ENCODE data around the gene SMIM30.
"Not testable (repeated sequence)": the region's sequence is repeated elsewhere in the genome, so short reads cannot be mapped to it uniquely, and the experiment has no call there.

The SMIM30 gene

GRCh38 chr7:113122744-113123143 is 4.4 kb upstream of the SMIM30 start:
- no peak overlapping the region for H3K18ac ChIP-seq (ENCODE audit: low read length)
- H4K8ac ChIP-seq (ENCODE audit: low read depth, low read length) = no peak overlapping the region
- no peak overlapping the region for H4K91ac ChIP-seq (ENCODE audit: low read depth, low read length, poor library complexity)
- no peak overlapping the region for H3K9ac ChIP-seq (ENCODE audit: low read depth, low read length, poor library complexity)
- H3K14ac ChIP-seq (ENCODE audit: low read length) = no peak overlapping the region
- H3K4me3 ChIP-seq (ENCODE audit: low read length in 2 of 2) = no peak overlapping the region
- H3K4ac ChIP-seq (ENCODE audit: low read length) = no peak overlapping the region
- DNase-seq (ENCODE audit: low spot score) = no peak
- no peaks in the 10 kb centered on the region for H3K27me3 ChIP-seq (ENCODE audit: control insufficient read depth in 3 of 3, insufficient read depth in 3 of 3, low read depth in 1 of 3, low read length in 3 of 3)
- peaks cover 0 to 2% of the 10 kb centered on the region in 2 donors for H3K4me1 ChIP-seq (ENCODE audit: control insufficient read depth in 2 of 2, insufficient read depth in 1 of 2, low read depth in 1 of 2, low read length in 2 of 2)
- no peaks in the 10 kb centered on the region for H3K36me3 ChIP-seq (replicated peaks in 1 of 2; ENCODE audit: control insufficient read depth in 2 of 2, insufficient read depth in 2 of 2, low read length in 2 of 2)
- no peak overlapping the region for H3K27ac ChIP-seq (replicated peaks; ENCODE audit: low read length)
- H2BK5ac ChIP-seq (ENCODE audit: low read length) = no peak overlapping the region
- no peak overlapping the region for H2BK15ac ChIP-seq (ENCODE audit: low read length)
- no peak overlapping the region for H3K4me2 ChIP-seq (ENCODE audit: insufficient read depth, low read length, poor library complexity, severe bottlenecking)
- no peaks in the 10 kb centered on the region for H3K9me3 ChIP-seq (replicated peaks in 1 of 2; ENCODE audit: control insufficient read depth in 2 of 2, insufficient read depth in 1 of 2, low read depth in 1 of 2, low read length in 2 of 2)
- H2AFZ ChIP-seq (ENCODE audit: low read length) = peak overlapping the region; percentile 11
- no peak overlapping the region for H2BK12ac ChIP-seq (ENCODE audit: low read length)
- H2AK5ac ChIP-seq (ENCODE audit: low read depth, low read length) = no peak overlapping the region
- no peaks in the 10 kb centered on the region for H3K79me1 ChIP-seq (ENCODE audit: low read depth, low read length)
- no peak overlapping the region for H2BK120ac ChIP-seq (ENCODE audit: low read depth, low read length)
- H3K23ac ChIP-seq (ENCODE audit: low read depth, low read length, poor library complexity) = no peak overlapping the region

- H3K9ac ChIP-seq (ENCODE audit: low read depth, low read length, poor library complexity) = no peak overlapping the region
- no peak overlapping the region for H4K8ac ChIP-seq (ENCODE audit: low read depth, low read length)
- no peak overlapping the region for H2BK12ac ChIP-seq (ENCODE audit: low read length)
- no peak overlapping the region for H3K18ac ChIP-seq (ENCODE audit: low read length)
- peaks cover 0 to 2% of the 10 kb centered on the region in 2 donors for H3K4me1 ChIP-seq (ENCODE audit: control insufficient read depth in 2 of 2, insufficient read depth in 1 of 2, low read depth in 1 of 2, low read length in 2 of 2)
- no CpG with 5 or more reads among the region's 1 CpG for WGBS, 2 donors (ENCODE audit: extremely low coverage in 2 of 2, insufficient read length in 2 of 2, insufficient replicate concordance in 1 of 2)
- H4K91ac ChIP-seq (ENCODE audit: low read depth, low read length, poor library complexity) = no peak overlapping the region
- H3K4me2 ChIP-seq (ENCODE audit: insufficient read depth, low read length, poor library complexity, severe bottlenecking) = no peak overlapping the region
- H3K14ac ChIP-seq (ENCODE audit: low read length) = no peak overlapping the region
- no peak for DNase-seq (ENCODE audit: low spot score)
- H3K27ac ChIP-seq (replicated peaks; ENCODE audit: low read length) = no peak overlapping the region
- H3K4me3 ChIP-seq (ENCODE audit: low read length in 2 of 2) = no peak overlapping the region
- no peaks in the 10 kb centered on the region for H3K9me3 ChIP-seq (replicated peaks in 1 of 2; ENCODE audit: control insufficient read depth in 2 of 2, insufficient read depth in 1 of 2, low read depth in 1 of 2, low read length in 2 of 2)
- H2AFZ ChIP-seq (ENCODE audit: low read length) = no peak overlapping the region
- H3K36me3 ChIP-seq (replicated peaks in 1 of 2; ENCODE audit: control insufficient read depth in 2 of 2, insufficient read depth in 2 of 2, low read length in 2 of 2) = peaks cover 4 to 15% of the 10 kb centered on the region in 2 donors
- H3K79me1 ChIP-seq (ENCODE audit: low read depth, low read length) = no peaks in the 10 kb centered on the region
- no peak overlapping the region for H3K4ac ChIP-seq (ENCODE audit: low read length)
- no peak overlapping the region for H2BK15ac ChIP-seq (ENCODE audit: low read length)
- H2AK5ac ChIP-seq (ENCODE audit: low read depth, low read length) = no peak overlapping the region
- no peak overlapping the region for H3K23ac ChIP-seq (ENCODE audit: low read depth, low read length, poor library complexity)
- H2BK5ac ChIP-seq (ENCODE audit: low read length) = no peak overlapping the region
- no peaks in the 10 kb centered on the region for H3K27me3 ChIP-seq (ENCODE audit: control insufficient read depth in 3 of 3, insufficient read depth in 3 of 3, low read depth in 1 of 3, low read length in 3 of 3)
- no peak overlapping the region for H2BK120ac ChIP-seq (ENCODE audit: low read depth, low read length)
Observed at GRCh38 chr7:113120647-113121046, 2.3 kb upstream of the SMIM30 start.

GRCh38 chr7:113119429-113119828 is 1.1 kb upstream of the SMIM30 start:
- H3K79me1 ChIP-seq (ENCODE audit: low read depth, low read length) = no peaks in the 10 kb centered on the region
- H2BK15ac ChIP-seq (ENCODE audit: low read length) = no peak overlapping the region
- DNase-seq (ENCODE audit: low spot score) = no peak
- no peak overlapping the region for H2BK5ac ChIP-seq (ENCODE audit: low read length)
- H3K4me3 ChIP-seq (ENCODE audit: low read length in 2 of 2) = no peak overlapping the region
- no peak overlapping the region for H3K18ac ChIP-seq (ENCODE audit: low read length)
- H3K23ac ChIP-seq (ENCODE audit: low read depth, low read length, poor library complexity) = no peak overlapping the region
- WGBS, 2 donors (ENCODE audit: extremely low coverage in 2 of 2, insufficient read length in 2 of 2, insufficient replicate concordance in 1 of 2) = no CpG with 5 or more reads among the region's 6 CpGs
- H3K4me2 ChIP-seq (ENCODE audit: insufficient read depth, low read length, poor library complexity, severe bottlenecking) = no peak overlapping the region
- H3K27ac ChIP-seq (replicated peaks; ENCODE audit: low read length) = no peak overlapping the region
- H3K9me3 ChIP-seq (replicated peaks in 1 of 2; ENCODE audit: control insufficient read depth in 2 of 2, insufficient read depth in 1 of 2, low read depth in 1 of 2, low read length in 2 of 2) = no peaks in the 10 kb centered on the region
- H3K9ac ChIP-seq (ENCODE audit: low read depth, low read length, poor library complexity) = no peak overlapping the region
- H3K36me3 ChIP-seq (replicated peaks in 1 of 2; ENCODE audit: control insufficient read depth in 2 of 2, insufficient read depth in 2 of 2, low read length in 2 of 2) = peaks cover 5 to 23% of the 10 kb centered on the region in 2 donors
- H2AFZ ChIP-seq (ENCODE audit: low read length) = peak overlapping the region; percentile 86
- peaks cover 0 to 2% of the 10 kb centered on the region in 2 donors for H3K4me1 ChIP-seq (ENCODE audit: control insufficient read depth in 2 of 2, insufficient read depth in 1 of 2, low read depth in 1 of 2, low read length in 2 of 2)
- no peak overlapping the region for H2BK12ac ChIP-seq (ENCODE audit: low read length)
- no peak overlapping the region for H2AK5ac ChIP-seq (ENCODE audit: low read depth, low read length)
- H3K27me3 ChIP-seq (ENCODE audit: control insufficient read depth in 3 of 3, insufficient read depth in 3 of 3, low read depth in 1 of 3, low read length in 3 of 3) = no peaks in the 10 kb centered on the region
- H2BK120ac ChIP-seq (ENCODE audit: low read depth, low read length) = no peak overlapping the region
- H4K91ac ChIP-seq (ENCODE audit: low read depth, low read length, poor library complexity) = no peak overlapping the region
- no peak overlapping the region for H3K4ac ChIP-seq (ENCODE audit: low read length)
- no peak overlapping the region for H3K14ac ChIP-seq (ENCODE audit: low read length)
- H4K8ac ChIP-seq (ENCODE audit: low read depth, low read length) = no peak overlapping the region

- H2BK5ac ChIP-seq (ENCODE audit: low read length); H2AK5ac ChIP-seq (ENCODE audit: low read depth, low read length); H3K14ac ChIP-seq (ENCODE audit: low read length); H3K79me1 ChIP-seq (ENCODE audit: low read depth, low read length); DNase-seq (ENCODE audit: low spot score); H3K9me3 ChIP-seq (replicated peaks in 1 of 2; ENCODE audit: control insufficient read depth in 2 of 2, insufficient read depth in 1 of 2, low read depth in 1 of 2, low read length in 2 of 2); H3K4ac ChIP-seq (ENCODE audit: low read length); H4K91ac ChIP-seq (ENCODE audit: low read depth, low read length, poor library complexity); H3K9ac ChIP-seq (ENCODE audit: low read depth, low read length, poor library complexity); H3K27ac ChIP-seq (replicated peaks; ENCODE audit: low read length); H3K4me1 ChIP-seq (ENCODE audit: control insufficient read depth in 2 of 2, insufficient read depth in 1 of 2, low read depth in 1 of 2, low read length in 2 of 2); H4K8ac ChIP-seq (ENCODE audit: low read depth, low read length); H3K27me3 ChIP-seq (ENCODE audit: control insufficient read depth in 3 of 3, insufficient read depth in 3 of 3, low read depth in 1 of 3, low read length in 3 of 3); H2BK12ac ChIP-seq (ENCODE audit: low read length); H2BK120ac ChIP-seq (ENCODE audit: low read depth, low read length); H3K23ac ChIP-seq (ENCODE audit: low read depth, low read length, poor library complexity); H2BK15ac ChIP-seq (ENCODE audit: low read length); H3K18ac ChIP-seq (ENCODE audit: low read length); H3K4me2 ChIP-seq (ENCODE audit: insufficient read depth, low read length, poor library complexity, severe bottlenecking): not testable (repeated sequence)
- WGBS, 2 donors (ENCODE audit: extremely low coverage in 2 of 2, insufficient read length in 2 of 2, insufficient replicate concordance in 1 of 2) = no CpG with 5 or more reads among the region's 4 CpGs
- H2AFZ ChIP-seq (ENCODE audit: low read length) = peak overlapping the region; percentile 0
- peak overlapping the region; percentile 40 to 75 for H3K4me3 ChIP-seq (ENCODE audit: low read length in 2 of 2)
- H3K36me3 ChIP-seq (replicated peaks in 1 of 2; ENCODE audit: control insufficient read depth in 2 of 2, insufficient read depth in 2 of 2, low read length in 2 of 2) = peaks cover 5 to 30% of the 10 kb centered on the region in 2 donors
Observed at GRCh38 chr7:113117374-113117774, 980 bp downstream of the SMIM30 start.

All from neuronal stem cell (in vitro differentiated cells).